ENCODE data around the gene EXTL2. TPM values are rescaled to one million over a fixed set of nuclear protein-coding genes. Genes with fewer than 3 reads are reported as not detected.

The EXTL2 gene
- total and polyA plus RNA-seq, 10 of the 15 experiments (the other 5 are each of a cell fraction or from before 2014, with no cell fraction given), result 10.2 to 51.1 (median 16.2) TPM

DNA sequence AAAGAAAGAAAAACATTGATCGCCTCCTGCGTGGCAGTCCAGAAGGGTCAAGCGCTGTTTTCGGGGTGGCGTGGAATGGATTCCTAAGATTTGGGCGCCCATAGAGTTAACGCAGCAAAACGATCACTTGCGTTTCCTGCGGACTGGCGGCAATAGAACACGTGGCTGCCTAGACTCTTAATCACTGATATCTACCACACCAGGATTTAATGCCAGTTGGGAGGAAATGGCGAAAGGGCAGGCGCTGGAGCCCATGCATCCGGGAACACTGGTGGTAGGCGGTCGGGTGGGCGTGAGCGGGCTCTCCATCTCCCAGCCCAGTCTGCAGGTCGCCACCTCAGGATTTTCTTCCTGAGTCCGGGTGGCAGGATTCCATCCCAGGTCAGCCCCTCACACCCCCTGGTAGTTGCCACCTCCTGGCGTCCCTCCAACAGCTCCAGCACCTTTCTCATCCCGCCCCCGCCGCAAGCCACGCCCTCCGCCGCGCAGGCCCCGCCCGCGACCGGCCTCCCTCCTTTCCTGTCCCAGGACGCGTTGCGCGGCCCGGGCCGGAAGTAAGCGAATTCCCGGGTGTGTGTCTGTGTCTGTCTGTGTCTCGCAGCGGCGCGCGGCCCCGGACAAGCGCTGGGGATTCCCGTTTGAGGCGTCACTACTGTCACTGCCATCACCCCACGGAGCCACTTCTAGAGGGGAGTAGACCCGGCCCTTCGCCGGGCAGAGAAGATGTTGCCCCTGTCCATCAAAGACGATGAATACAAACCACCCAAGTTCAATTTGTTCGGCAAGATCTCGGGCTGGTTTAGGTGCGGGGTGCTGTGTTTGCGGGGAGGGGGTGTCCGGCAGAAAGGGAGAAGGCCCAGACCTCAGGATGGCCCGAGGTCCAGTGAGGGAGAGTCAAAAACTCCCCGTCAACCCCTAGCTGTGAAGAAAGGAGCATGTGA, 1.2 kb upstream of the EXTL2 start, which contains the start of gene SLC30A7 (continued):
- peak in 1 of 2 experiments; percentile 47; a peak in 2 of 4 replicates for TF ChIP-seq ETV6 (conservative IDR thresholded peaks at IDR 0.05 in 1 of 2, IDR thresholded peaks at IDR 0.05 in 1 of 2; ENCODE audit: borderline replicate concordance in 1 of 2, low read depth in 1 of 2)
- TF ChIP-seq NFYA (IDR thresholded peaks at IDR 0.05; ENCODE audit: borderline replicate concordance, low read depth, low read length), result no peak
- no peak for TF ChIP-seq EZH2 (IDR thresholded peaks at IDR 0.05; ENCODE audit: borderline replicate concordance, control insufficient read depth, low read depth, low read length)
- peak; percentile 74 for TF ChIP-seq TAF1 (IDR thresholded peaks at IDR 0.05; ENCODE audit: borderline replicate concordance, low read depth, low read length)
- no peak for TF ChIP-seq MYB (IDR thresholded peaks at IDR 0.05; ENCODE audit: borderline replicate concordance, low read depth, low read length)
- peak; percentile 44; the same call in 1 of the 2 replicates for TF ChIP-seq GATAD2B (conservative IDR thresholded peaks at IDR 0.05; ENCODE audit: low read depth)
- TF ChIP-seq, protein P1, sequence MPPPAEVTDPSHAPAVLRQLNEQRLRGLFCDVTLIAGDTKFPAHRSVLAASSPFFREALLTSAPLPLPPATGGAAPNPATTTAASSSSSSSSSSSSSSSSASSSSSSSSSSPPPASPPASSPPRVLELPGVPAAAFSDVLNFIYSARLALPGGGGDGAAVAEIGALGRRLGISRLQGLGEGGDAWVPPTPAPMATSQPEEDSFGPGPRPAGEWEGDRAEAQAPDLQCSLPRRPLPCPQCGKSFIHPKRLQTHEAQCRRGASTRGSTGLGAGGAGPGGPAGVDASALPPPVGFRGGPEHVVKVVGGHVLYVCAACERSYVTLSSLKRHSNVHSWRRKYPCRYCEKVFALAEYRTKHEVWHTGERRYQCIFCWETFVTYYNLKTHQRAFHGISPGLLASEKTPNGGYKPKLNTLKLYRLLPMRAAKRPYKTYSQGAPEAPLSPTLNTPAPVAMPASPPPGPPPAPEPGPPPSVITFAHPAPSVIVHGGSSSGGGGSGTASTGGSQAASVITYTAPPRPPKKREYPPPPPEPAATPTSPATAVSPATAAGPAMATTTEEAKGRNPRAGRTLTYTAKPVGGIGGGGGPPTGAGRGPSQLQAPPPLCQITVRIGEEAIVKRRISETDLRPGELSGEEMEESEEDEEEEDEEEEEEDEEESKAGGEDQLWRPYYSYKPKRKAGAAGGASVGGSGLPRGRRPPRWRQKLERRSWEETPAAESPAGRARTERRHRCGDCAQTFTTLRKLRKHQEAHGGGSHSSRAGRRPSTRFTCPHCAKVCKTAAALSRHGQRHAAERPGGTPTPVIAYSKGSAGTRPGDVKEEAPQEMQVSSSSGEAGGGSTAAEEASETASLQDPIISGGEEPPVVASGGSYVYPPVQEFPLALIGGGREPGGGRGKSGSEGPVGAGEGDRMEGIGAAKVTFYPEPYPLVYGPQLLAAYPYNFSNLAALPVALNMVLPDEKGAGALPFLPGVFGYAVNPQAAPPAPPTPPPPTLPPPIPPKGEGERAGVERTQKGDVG (CRISPR knock-in tag; IDR thresholded peaks at IDR 0.05), result no peak
- no peak for TF ChIP-seq SIX5 (IDR thresholded peaks at IDR 0.05; ENCODE audit: low read depth, low read length, severe bottlenecking)
- TF ChIP-seq MTA3 (IDR thresholded peaks at IDR 0.05; ENCODE audit: borderline replicate concordance, low read length), result no peak
- peak; percentile 48; the same call in 1 of the 2 replicates for TF ChIP-seq TBL1XR1 (IDR thresholded peaks at IDR 0.05; ENCODE audit: low read depth, low read length)
- TF ChIP-seq IRF4 (IDR thresholded peaks at IDR 0.05; ENCODE audit: low read depth, low read length), result no peak
- no peak for TF ChIP-seq ZNF622 (IDR thresholded peaks at IDR 0.05)
- peak; percentile 26; the same call in 1 of the 2 replicates for TF ChIP-seq SMARCA5 (IDR thresholded peaks at IDR 0.05)
- TF ChIP-seq NRF1 (conservative IDR thresholded peaks at IDR 0.05; ENCODE audit: low read depth, low read length), result 0 out of 2 replicates have a peak, but pooled peaks have one; percentile 32
- TF ChIP-seq, protein P2, sequence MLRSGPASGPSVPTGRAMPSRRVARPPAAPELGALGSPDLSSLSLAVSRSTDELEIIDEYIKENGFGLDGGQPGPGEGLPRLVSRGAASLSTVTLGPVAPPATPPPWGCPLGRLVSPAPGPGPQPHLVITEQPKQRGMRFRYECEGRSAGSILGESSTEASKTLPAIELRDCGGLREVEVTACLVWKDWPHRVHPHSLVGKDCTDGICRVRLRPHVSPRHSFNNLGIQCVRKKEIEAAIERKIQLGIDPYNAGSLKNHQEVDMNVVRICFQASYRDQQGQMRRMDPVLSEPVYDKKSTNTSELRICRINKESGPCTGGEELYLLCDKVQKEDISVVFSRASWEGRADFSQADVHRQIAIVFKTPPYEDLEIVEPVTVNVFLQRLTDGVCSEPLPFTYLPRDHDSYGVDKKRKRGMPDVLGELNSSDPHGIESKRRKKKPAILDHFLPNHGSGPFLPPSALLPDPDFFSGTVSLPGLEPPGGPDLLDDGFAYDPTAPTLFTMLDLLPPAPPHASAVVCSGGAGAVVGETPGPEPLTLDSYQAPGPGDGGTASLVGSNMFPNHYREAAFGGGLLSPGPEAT (IDR thresholded peaks at IDR 0.05; ENCODE audit: low read depth), result 0 out of 2 replicates have a peak, but pooled peaks have one; percentile 62
- peak; percentile 54; the same call in 1 of the 2 replicates for TF ChIP-seq YY1 (IDR thresholded peaks at IDR 0.05; ENCODE audit: low read depth, low read length)
- 0 out of 2 replicates have a peak, but pooled peaks have one; percentile 17 for TF ChIP-seq BCL11A (IDR thresholded peaks at IDR 0.05; ENCODE audit: low read depth, low read length)
- TF ChIP-seq RB1 (IDR thresholded peaks at IDR 0.05; ENCODE audit: borderline replicate concordance), result no peak; the same call in 1 of the 2 replicates
- TF ChIP-seq FOXK2 (IDR thresholded peaks at IDR 0.05), result no peak
- TF ChIP-seq MTA2 (IDR thresholded peaks at IDR 0.05; ENCODE audit: low read depth), result no peak
- no peak for TF ChIP-seq SPI1 (IDR thresholded peaks at IDR 0.05; ENCODE audit: borderline replicate concordance, insufficient read depth, low read depth, low read length)
- TF ChIP-seq RAD21 (IDR thresholded peaks at IDR 0.05; ENCODE audit: insufficient read depth, low read depth, low read length), result no peak
